Activated CD4-positive, alpha-beta T cell treated with anti-CD3 and anti-CD28 coated beads, Interleukin-10, Interleukin-2, amounts not matched to agents 100 ng/mL and 50 ng/mL, durations not matched to agents 16 hours and 8 hours (primary cell): Measurements from ENCODE around the gene ETV3L.

Experiments
- DNase-seq: peaks from one replicate; pipeline ENCODE4 v3.0.0-alpha.2; 2020

Gene ETV3L

GRCh38 chr1:157099633-157100009, at the start of gene ETV3L:
TSS of gene ETV3L (minus strand) at chr1:157099808. CDS start at chr1:157099523, 285 bp downstream.
- DNase-seq: no peak

- DNase-seq: no peak
These were observed 48.5 kb upstream of the ETV3L start for GRCh38 chr1:157147906-157148700.

- no peak for DNase-seq
These were observed 47.4 kb upstream of the ETV3L start for GRCh38 chr1:157147037-157147436.

- DNase-seq: no peak
These were observed 46.6 kb upstream of the ETV3L start for GRCh38 chr1:157146244-157146643.

- DNase-seq: no peak
These were observed 45.5 kb upstream of the ETV3L start for GRCh38 chr1:157145076-157145475.

DNA sequence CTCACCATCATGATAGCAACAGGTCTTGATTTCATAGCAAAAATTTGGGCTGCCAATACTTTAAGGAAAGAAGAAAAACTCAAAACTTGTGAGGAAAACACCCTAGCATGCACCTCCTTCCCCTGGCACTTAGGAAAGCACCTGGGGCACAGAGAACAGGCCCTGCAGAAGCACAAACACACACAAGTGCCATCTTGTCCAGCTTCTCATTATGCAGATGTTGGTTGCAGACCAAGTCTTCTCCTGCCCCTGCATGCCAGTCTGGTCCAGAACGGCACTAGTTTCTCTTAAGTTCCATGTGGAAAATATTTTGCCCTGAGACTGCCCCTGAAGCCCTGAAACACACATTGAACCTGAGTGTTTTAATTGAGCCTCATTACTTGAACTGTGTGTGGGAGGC, 44.9 kb upstream of the ETV3L start:
- no peak for DNase-seq

GRCh38 chr1:157142765-157143423, 43.3 kb upstream of the ETV3L start:
- peak; percentile 29 for DNase-seq

DNA sequence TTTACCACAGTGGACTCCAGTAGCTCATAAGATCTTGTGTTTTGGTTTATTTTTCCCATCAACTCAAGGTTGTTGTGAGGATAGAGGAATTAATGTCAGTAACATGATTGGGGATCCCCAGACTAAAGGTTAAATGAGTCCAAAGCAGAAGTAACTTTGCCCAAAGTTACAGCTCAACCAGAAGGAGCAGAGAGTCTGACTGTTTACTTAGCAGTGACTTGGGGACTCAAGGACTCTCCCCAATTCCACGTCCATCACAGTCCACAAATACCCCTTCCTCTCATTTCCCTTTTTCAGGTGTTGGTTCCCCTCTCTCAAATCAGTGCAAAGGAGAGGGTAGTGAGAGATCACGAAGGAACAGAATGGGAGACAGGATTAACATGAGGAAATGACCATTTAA, 42.6 kb upstream of the ETV3L start:
- DNase-seq: no peak

DNA sequence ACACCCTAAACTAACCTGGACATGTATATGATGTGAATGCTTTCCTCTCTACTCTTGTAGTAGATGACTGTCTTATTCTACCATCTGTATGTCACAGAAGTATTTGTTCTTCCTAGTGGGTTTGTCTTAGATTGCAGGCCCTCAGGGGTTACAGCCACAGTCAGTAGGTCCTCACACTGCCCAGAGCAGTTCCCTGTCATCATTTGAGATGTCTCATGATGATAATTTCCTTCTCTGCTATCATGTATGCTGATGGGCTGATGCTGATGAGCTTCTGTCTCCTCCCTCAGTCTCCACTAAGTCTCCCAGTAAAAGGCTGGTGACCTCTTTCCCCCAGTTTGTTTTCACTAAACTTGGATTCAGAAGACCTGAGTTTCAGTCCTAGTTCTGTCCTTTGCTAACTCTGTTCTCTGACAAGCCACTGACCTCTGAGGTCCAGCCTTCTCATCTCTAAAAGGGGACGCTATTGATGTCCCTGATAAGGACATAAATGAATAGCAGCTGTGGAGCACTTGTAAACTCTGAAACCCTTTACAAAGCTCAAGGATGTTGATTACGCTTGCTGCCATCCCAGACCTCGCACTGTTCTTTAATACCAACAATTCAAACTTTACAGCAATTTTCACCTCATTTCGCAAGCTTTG, 41.7 kb upstream of the ETV3L start:
- no peak for DNase-seq

DNA sequence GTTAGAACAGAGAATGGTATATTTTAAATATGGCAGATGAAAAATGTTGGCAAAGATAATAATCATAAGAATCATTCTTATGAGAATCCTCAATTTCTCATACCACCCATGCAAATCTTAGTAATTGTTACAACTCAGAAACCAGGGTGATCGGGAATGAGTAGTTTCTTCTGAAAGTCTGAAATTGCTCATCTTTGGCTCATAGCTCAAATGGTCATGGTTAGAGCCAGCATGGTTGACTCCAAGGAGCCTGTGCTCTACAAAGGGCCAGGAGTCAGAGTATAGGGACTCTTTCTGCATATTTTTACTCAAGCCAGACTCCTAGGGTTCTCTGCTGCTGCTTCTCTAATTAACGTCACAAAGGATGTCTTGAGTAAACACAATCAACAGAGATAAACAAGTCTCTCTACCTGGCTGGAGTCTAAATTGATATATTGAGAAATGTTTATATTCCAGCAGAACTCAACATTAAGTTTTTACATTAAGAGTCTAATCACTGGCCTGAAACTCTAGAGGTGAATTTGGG, 40.5 kb upstream of the ETV3L start:
- DNase-seq: peak; percentile 63

DNA sequence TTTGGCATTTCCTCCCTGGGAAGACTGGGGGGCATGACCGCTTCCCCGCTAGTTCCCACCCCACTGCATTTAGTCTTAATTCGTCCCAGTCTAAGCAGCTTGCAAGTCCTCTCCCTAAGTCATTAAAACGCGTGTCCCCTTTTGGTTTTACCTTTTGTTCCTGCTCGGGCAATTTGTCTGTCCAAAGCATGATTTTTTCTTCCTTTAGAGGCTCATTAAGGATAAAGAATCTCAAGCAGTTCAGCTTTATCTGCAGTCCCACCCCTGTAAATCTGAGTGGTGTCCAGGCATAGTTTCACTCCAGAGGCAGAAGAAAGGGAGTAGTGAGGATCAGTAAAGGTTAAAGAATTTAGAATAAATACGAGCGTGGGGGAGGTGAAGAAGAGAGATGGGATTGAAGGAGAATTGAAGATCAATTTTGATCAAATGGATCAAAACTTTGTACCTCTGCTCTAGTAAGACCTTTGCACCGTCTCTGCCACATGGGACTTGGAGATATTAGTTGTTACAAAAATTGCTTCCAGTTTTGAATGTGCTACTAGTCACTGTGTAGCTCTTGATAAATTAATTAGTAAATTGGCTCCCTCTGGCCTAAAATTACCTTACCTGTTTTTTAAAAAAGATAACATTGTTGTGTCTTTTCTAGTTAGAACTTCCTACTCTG, 39.6 kb upstream of the ETV3L start:
- DNase-seq: no peak

- peak; percentile 94 for DNase-seq
These were observed 38.8 kb upstream of the ETV3L start, which contains the start of gene ETV3 for GRCh38 chr1:157138220-157139051. TSS of gene ETV3 (minus strand) at chr1:157138395. CDS start at chr1:157136352, 2,043 bp downstream.

GRCh38 chr1:157137408-157138219, 38.0 kb upstream of the ETV3L start:
- DNase-seq: no peak

DNA sequence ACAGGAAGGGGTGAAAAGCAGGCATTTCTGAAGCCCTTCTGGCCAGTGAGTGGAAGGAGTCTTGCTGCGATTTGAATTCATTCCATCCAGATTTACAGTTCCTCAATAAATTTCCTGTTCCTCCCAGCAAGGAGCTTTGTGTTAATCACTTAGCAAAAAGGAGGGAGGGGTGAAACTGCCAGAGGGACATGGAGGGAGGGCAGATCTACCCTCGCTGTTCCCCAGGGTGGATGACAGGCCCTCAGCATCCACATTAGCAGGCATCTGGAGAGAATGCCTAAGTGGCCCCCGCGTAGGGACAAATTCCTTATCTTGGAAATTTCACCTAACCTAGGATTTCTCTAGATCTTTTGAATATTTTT, 37.4 kb upstream of the ETV3L start:
- DNase-seq: no peak

- no peak for DNase-seq
These were observed 36.5 kb upstream of the ETV3L start for GRCh38 chr1:157136133-157136532.

GRCh38 chr1:157135646-157136045, 36.0 kb upstream of the ETV3L start:
- DNase-seq: no peak

DNA sequence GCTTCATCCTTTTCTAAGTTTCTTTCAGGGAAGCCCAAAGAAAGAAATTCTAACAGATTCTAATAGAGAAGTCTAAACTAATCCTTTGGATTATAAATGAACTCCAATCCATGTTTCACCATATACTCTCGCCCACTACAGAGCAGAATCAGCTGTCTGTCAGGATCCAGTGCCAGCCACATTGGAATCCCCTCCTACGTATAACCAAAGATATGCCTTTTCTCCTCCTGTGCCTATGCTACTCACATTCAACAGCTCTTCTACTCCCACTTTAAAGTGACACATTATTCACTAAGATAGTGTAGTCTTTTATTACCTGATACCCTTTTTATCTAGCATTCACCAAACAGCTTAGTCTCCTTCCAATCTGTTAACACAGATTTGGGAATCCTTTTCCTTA, 35.5 kb upstream of the ETV3L start:
- DNase-seq: no peak

DNA sequence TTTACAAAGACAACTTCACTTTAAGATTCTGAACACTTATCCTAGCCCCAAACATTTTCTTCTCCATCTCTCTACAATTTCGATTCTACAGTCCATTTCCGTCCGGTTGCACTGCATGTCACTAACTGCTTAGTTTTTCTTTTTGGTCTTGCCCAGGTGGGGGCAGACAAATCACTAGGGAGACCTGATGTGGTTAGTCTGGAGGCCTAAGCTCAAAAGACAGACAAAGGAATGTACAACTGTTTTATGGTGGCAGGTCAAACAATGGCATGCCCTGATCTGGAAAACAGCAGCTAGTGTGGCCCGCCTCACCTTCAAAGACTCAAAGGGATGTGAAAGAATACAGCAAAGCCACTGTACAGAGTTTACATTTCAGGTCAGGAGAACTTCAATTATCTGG, 34.8 kb upstream of the ETV3L start:
- DNase-seq: no peak

DNA sequence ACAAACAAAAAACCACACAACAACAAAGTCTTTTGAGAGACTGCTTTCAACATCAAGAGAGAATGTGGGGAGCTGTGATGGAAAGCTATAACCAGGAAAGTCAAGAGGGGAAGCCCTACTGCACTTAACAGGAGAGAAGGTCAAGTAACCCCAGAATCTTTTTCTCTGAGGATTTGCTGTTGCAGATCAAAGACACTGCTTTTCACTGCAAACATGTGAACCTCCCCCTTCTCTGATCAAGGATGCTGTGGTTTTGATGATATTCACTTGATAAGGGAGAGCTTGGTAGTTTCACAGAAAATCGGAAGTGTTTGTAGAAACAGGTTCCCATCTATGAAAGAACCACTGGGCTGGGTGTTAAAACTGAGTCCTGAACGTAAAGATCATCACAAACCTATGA, 33.8 kb upstream of the ETV3L start:
- peak; percentile 71 for DNase-seq

- no peak for DNase-seq
These were observed 33.1 kb upstream of the ETV3L start for GRCh38 chr1:157132616-157133167.

DNA sequence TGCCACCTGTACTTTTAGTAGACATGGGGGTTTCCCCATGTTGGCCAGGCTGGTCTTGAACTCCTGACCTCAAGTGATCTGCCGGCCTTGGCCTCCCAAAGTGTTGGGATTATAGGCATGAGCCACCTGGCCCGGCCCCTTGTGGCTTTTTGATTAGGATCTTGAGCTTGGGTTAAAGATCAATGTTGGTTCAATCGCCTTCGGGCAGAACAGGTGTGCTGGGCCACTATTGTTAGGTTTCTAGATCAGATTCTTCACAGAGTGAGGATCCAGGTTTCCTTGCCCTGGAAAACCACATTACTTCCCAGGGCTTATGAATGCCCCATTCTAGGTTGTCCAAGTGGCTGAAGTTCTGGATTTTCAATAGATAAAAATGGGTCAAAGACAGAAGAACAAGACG, 32.5 kb upstream of the ETV3L start:
- DNase-seq: no peak
